GM10266 (cell line): ENCODE measurements around the gene RALGPS1.

Source experiments
- DNase-seq: peaks from one replicate; pipeline ENCODE4 v3.0.0; 2012; ENCODE audit errors: extremely low spot score
- TF ChIP-seq, protein P1 (sequence below): IDR thresholded peaks from 2 replicates; pipeline ENCODE4 v1.5.1; 2012; ENCODE audit warnings: mild to moderate bottlenecking, low read depth; ENCODE audit not compliant: control insufficient read depth, insufficient read depth; ENCODE audit errors: missing control alignments

Gene RALGPS1

DNA sequence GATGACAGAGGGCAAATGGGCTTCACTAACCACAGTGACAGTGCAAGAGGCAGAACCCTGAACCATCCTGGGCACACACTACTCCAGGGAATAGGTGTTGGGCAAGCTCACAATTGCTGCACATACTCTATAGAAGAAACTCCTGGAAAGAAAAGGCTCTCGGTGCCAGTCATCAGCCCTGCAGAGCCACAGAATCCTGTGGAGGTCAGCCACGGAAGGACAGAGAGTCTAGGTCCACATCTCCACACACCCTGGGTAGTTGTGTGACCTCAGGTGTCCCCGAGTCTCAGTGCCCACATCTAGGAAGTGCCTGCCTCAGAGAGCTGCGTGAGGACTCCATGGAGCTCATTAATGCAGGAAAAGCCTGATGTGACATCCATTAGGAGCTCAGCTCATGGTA lies 223.9 kb downstream of the RALGPS1 start:
- DNase-seq, result no peak
- TF ChIP-seq, protein P1, sequence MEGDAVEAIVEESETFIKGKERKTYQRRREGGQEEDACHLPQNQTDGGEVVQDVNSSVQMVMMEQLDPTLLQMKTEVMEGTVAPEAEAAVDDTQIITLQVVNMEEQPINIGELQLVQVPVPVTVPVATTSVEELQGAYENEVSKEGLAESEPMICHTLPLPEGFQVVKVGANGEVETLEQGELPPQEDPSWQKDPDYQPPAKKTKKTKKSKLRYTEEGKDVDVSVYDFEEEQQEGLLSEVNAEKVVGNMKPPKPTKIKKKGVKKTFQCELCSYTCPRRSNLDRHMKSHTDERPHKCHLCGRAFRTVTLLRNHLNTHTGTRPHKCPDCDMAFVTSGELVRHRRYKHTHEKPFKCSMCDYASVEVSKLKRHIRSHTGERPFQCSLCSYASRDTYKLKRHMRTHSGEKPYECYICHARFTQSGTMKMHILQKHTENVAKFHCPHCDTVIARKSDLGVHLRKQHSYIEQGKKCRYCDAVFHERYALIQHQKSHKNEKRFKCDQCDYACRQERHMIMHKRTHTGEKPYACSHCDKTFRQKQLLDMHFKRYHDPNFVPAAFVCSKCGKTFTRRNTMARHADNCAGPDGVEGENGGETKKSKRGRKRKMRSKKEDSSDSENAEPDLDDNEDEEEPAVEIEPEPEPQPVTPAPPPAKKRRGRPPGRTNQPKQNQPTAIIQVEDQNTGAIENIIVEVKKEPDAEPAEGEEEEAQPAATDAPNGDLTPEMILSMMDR, result no peak

DNA sequence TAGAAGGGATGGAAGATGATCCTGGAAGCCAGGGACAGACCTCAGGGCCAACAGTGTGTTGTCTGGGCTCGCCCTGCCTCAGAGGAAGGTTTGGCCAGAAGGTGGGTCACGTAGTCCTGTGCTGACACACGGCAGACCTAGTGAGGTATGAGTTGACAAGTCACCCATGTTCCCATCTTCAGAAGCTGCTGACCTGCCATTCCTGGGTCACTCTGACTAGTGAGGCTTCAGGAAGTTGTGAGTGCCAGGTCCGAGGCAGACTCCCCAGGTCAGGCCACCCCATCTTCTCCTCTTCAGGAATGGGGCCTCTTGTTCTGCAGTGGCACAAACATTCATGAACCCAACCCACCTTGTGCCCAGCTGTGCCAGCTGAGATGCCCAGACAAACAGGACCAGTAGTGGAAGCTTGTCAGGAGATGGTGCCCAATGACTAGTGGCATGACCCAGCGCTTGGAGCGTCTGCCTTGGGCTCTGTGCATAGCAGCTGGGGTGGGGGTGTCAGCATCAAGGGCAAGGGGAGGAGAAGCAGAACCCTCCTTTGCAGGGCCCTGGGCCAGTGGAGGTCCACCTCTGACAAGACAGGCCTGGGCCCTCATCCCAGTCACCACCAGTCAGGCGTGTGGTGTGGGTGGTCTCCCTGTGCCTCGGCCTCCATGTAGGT lies 224.6 kb downstream of the RALGPS1 start:
- TF ChIP-seq, protein P1, result no peak
- DNase-seq, result no peak

DNA sequence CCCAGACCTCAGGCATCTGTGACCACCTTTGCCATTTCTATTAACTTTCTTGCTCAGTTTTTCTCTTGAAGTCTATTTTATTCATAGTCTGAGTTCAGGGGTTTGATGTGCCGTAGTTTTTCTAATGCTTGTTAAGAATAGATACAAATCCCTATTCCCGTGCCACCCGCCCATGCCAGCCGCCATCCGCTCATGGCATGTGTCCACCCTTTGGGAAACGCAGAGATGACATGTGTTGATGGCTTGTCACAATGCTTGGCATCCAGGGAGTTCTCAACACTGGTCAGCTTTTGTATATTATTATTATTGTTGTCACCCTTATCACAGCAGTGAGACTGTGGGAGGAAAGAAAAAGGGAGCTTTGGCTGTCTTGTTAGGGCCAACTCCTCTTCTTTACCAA lies 225.2 kb downstream of the RALGPS1 start:
- DNase-seq, result no peak
- TF ChIP-seq, protein P1, result no peak

DNA sequence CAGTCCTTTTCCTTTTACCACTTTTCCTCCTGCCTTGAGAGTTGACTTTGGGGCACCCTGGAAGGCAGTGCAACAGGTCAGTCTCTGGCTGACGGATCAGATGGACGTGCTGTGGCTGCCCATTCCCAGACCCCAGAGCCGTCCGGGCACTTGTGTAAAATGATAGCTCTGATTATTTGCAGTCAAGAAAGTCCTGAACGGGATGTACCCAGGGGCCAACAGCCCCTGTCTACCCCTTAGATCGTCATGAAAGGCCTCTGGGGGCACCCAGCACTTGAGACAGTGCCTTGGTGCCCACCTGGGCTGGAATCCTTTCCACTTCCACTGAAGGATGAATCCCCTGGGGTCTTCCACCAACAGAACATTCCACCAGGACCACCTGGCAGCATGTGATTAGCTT lies 225.6 kb downstream of the RALGPS1 start:
- TF ChIP-seq, protein P1, result no peak
- DNase-seq, result no peak

DNA sequence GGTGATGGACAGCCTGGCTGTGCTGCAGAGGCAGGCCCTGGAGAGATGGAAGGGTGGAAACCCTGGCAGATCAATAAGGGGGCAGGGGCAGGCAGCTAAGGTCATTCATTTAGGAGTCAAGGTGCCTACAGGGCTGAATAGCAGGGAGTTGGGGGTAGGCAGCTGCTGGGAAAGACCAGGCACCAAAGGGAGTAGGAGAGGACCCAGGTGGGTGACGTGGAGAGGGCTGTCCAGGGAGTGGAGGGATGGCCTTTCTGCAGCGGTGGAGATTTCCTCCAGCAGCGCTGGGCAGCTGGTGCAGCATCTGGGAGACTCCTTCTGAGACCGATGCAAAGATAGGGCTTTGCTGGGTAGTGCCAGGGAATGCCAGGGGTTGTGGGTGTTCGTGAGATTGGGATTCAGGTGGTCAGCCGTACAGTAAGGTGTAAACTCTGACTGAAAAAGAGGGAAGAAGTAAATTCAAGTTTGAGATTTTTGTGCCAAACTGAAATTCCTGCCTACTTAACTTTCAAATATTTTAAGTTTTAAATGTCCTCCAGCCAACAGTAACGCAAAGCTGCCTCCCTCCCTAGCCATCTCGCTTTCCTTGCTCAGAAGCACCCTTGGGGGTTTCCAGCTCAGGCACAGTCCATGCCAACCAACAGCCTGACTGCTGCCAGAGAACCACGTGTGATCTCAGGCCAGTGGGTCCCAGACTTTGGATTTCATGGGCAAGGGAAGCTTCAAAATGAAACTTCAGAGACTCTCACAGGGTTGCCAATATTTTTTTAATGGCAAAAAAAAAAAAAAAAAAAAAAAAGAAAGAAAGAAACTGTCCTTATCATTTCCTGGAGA lies 226.5 kb downstream of the RALGPS1 start:
- TF ChIP-seq, protein P1, result no peak
- no peak for DNase-seq

DNA sequence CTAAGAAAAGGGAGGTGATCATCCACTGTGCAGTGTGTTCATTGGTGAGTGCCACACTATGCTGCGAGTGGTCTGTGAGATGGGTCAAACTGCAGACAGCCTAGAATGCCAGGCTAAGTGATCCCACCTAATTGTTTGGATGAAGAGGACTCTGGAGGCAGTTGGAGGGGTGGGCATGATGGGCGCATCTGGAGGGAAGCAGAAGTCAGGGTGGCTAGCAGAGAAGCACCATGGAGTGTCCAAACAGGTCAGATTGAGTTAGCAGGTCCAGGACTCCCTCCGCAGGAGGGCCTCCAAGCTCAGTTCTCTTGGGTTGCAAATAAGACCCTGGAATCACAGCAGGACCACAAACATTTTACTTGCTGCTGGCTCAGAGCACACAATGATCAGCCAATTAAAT lies 227.7 kb downstream of the RALGPS1 start:
- TF ChIP-seq, protein P1, result no peak
- DNase-seq, result no peak

DNA sequence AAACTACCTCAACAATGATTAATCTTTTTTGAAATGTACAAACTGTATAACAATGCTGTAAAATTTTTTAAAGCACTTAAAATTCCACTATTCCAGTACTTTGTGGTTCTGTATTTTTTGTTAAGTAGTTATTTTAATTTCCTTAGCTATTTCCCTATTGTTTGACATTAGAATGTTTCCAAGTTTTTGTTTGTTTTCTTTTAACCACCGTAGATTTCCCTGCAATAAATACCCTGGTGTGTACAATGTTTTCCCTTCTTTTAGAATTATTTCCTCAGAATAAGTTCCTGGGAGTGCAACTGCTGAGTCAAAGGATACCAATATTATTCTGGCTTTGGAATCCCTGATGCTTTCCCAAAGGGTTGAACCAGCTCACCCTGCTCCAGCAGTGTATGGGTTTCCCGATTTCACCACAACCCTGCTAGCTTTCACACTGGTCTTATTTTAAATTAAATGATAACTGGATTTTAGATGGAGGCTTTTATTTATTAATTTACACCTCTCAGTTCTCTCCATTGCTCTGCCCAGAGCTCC lies 228.4 kb downstream of the RALGPS1 start:
- TF ChIP-seq, protein P1, result no peak
- no peak for DNase-seq
